Measurements from ENCODE around the gene APBA2.

DNA sequence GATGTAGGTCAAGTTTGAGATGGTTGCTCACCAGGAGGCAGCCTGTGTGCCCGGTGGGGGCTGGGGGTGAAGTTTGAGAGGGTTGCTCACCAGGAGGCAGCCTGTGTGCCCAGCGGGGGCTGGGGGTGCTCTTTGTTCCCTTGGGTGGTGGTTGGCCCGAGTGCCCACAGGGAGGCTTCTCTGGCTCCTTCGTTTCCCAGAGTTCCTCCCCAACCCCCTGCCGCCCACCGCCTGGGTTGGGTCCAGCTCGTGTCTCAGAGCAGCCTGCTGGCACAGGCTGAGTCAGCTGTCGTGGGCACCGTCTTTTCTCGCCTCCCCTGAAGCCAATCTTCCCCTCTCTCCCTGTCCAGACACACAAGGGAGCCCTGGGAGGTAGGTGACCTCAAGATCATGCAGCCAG lies 3.1 kb downstream of the APBA2 start:
- TF ChIP-seq, protein P1, sequence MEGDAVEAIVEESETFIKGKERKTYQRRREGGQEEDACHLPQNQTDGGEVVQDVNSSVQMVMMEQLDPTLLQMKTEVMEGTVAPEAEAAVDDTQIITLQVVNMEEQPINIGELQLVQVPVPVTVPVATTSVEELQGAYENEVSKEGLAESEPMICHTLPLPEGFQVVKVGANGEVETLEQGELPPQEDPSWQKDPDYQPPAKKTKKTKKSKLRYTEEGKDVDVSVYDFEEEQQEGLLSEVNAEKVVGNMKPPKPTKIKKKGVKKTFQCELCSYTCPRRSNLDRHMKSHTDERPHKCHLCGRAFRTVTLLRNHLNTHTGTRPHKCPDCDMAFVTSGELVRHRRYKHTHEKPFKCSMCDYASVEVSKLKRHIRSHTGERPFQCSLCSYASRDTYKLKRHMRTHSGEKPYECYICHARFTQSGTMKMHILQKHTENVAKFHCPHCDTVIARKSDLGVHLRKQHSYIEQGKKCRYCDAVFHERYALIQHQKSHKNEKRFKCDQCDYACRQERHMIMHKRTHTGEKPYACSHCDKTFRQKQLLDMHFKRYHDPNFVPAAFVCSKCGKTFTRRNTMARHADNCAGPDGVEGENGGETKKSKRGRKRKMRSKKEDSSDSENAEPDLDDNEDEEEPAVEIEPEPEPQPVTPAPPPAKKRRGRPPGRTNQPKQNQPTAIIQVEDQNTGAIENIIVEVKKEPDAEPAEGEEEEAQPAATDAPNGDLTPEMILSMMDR (IDR thresholded peaks at IDR 0.05), result no peak
- TF ChIP-seq EP300 (IDR thresholded peaks at IDR 0.05), result no peak
- TF ChIP-seq POLR2A (IDR thresholded peaks at IDR 0.05), result no peak
